H9 (cell line): ENCODE measurements around the gene CAB39. TPM values are rescaled to one million over a fixed set of nuclear protein-coding genes. Genes with fewer than 3 reads are reported as not detected.

Experiments used
- DNase-seq: peaks from one replicate; pipeline ENCODE4 v3.0.0-alpha.2; 2017
- H2AFZ ChIP-seq: one replicate; pipeline ENCODE4 v1.6.1; 2013; ENCODE audit warnings: mild to moderate bottlenecking, low read length, control low read depth, moderate library complexity
- H2AK5ac ChIP-seq: 2 replicates; pipeline ENCODE4 v1.6.1; 2013; ENCODE audit warnings: low read length, control low read depth, mixed read lengths; ENCODE audit not compliant: insufficient read length
- H2BK120ac ChIP-seq: one replicate; pipeline ENCODE4 v1.6.1; 2013; ENCODE audit warnings: low read depth, mild to moderate bottlenecking, low read length, control low read depth, inconsistent platforms; ENCODE audit not compliant: poor library complexity, severe bottlenecking
- H2BK12ac ChIP-seq: 2 replicates; pipeline ENCODE4 v1.6.1; 2013; ENCODE audit warnings: low read length, control low read depth, mixed read lengths, low read depth; ENCODE audit not compliant: insufficient read length
- H2BK15ac ChIP-seq: 2 replicates; pipeline ENCODE4 v1.6.1; 2013; ENCODE audit warnings: low read depth, low read length, control low read depth
- H2BK20ac ChIP-seq: one replicate; pipeline ENCODE4 v1.6.1; 2013; ENCODE audit warnings: low read depth, mild to moderate bottlenecking, low read length, control low read depth, inconsistent platforms; ENCODE audit not compliant: poor library complexity, severe bottlenecking
- H2BK5ac ChIP-seq: 2 replicates; pipeline ENCODE4 v1.6.1; 2013; ENCODE audit warnings: low read length, control low read depth, mixed read lengths; ENCODE audit not compliant: insufficient read length
- H3K14ac ChIP-seq: 2 replicates; pipeline ENCODE4 v1.6.1; 2013; ENCODE audit warnings: low read length, control low read depth; ENCODE audit not compliant: insufficient read depth
- H3K18ac ChIP-seq: 2 replicates; pipeline ENCODE4 v1.6.1; 2013; ENCODE audit warnings: low read depth, mild to moderate bottlenecking, mixed read lengths, low read length, control low read depth; ENCODE audit not compliant: insufficient read length
- H3K23ac ChIP-seq: 2 replicates; pipeline ENCODE4 v1.6.1; 2013; ENCODE audit warnings: low read length, control low read depth, mixed read lengths, low read depth; ENCODE audit not compliant: insufficient read length
- H3K23me2 ChIP-seq: 2 replicates; pipeline ENCODE4 v1.6.1; 2013; ENCODE audit warnings: low read depth, mild to moderate bottlenecking, mixed read lengths, low read length, control low read depth; ENCODE audit not compliant: insufficient read length, poor library complexity, severe bottlenecking
- H3K27ac ChIP-seq: 2 replicates; pipeline ENCODE4 v1.5.1; 2013; ENCODE audit warnings: low read length, control low read depth, mixed read lengths, low read depth; ENCODE audit not compliant: insufficient read length
- H3K27me3 ChIP-seq: 2 replicates; pipeline ENCODE4 v1.6.1; 2013; ENCODE audit warnings: low read length, control low read depth, inconsistent platforms; ENCODE audit not compliant: insufficient read depth
- H3K4ac ChIP-seq: 2 replicates; pipeline ENCODE4 v1.6.1; 2013; ENCODE audit warnings: low read depth, mild to moderate bottlenecking, control low read depth, inconsistent platforms, low read length, moderate library complexity
- H3K4me1 ChIP-seq: 2 replicates; pipeline ENCODE4 v1.6.1; 2013; ENCODE audit warnings: low read length, control low read depth, inconsistent platforms; ENCODE audit not compliant: insufficient read depth
- H3K4me2 ChIP-seq: 2 replicates; pipeline ENCODE4 v1.6.1; 2013; ENCODE audit warnings: low read length, control low read depth, mixed read lengths; ENCODE audit not compliant: insufficient read length, insufficient read depth
- H3K56ac ChIP-seq: 2 replicates; pipeline ENCODE4 v1.6.1; 2013; ENCODE audit warnings: low read depth, mild to moderate bottlenecking, mixed read lengths, low read length, control low read depth; ENCODE audit not compliant: insufficient read length
- H3K79me1 ChIP-seq: 2 replicates; pipeline ENCODE4 v1.6.1; 2013; ENCODE audit warnings: low read depth, mild to moderate bottlenecking, moderate library complexity, low read length, control low read depth, inconsistent platforms; ENCODE audit not compliant: insufficient read depth, poor library complexity, severe bottlenecking
- H3K79me2 ChIP-seq: 2 replicates; pipeline ENCODE4 v1.6.1; 2013; ENCODE audit warnings: low read length, control low read depth, inconsistent platforms; ENCODE audit not compliant: insufficient read depth
- H3K9ac ChIP-seq: 2 replicates; pipeline ENCODE4 v1.6.1; 2013; ENCODE audit warnings: low read length, control low read depth, mixed read lengths; ENCODE audit not compliant: insufficient read length; ENCODE audit errors: extremely low read depth
- H3K9me3 ChIP-seq: one replicate; pipeline ENCODE4 v1.6.1; 2013; ENCODE audit warnings: low read depth, low read length, inconsistent platforms; ENCODE audit not compliant: control insufficient read depth
- H3T11ph ChIP-seq: one replicate; pipeline ENCODE4 v1.6.1; 2013; ENCODE audit warnings: mild to moderate bottlenecking, low read length, control low read depth, inconsistent platforms
- H4K20me1 ChIP-seq: one replicate; pipeline ENCODE4 v1.6.1; 2013; ENCODE audit not compliant: control insufficient read depth, insufficient read length, insufficient read depth
- H4K5ac ChIP-seq: 2 replicates; pipeline ENCODE4 v1.6.1; 2013; ENCODE audit warnings: low read depth, mild to moderate bottlenecking, mixed read lengths, low read length, control low read depth; ENCODE audit not compliant: insufficient read length
- H4K8ac ChIP-seq: replicated peaks from 2 replicates; pipeline ENCODE4 v1.6.1; 2013; ENCODE audit warnings: low read length, control low read depth, mixed read lengths, low read depth; ENCODE audit not compliant: insufficient read length
- H4K91ac ChIP-seq: 2 replicates; pipeline ENCODE4 v1.6.1; 2013; ENCODE audit warnings: low read depth, mild to moderate bottlenecking, moderate library complexity, mixed read lengths, low read length, control low read depth; ENCODE audit not compliant: insufficient read length
- H3K27ac Mint-ChIP-seq, 3 experiments: 2 replicates in 2 of 3; 3 replicates in 1 of 3; pipeline ENCODE4 v1.8.0; 2020 to 2021; ENCODE audit warnings: mixed read lengths in 3 of 3, mild to moderate bottlenecking in 1 of 3, moderate library complexity in 1 of 3
- H3K27me3 Mint-ChIP-seq: 2 replicates; pipeline ENCODE4 v1.8.0; 2021; ENCODE audit warnings: low read depth, mild to moderate bottlenecking, moderate library complexity, mixed read lengths
- H3K36me3 Mint-ChIP-seq, 3 experiments: 2 replicates in 2 of 3; 3 replicates in 1 of 3; pipeline ENCODE4 v1.8.0; 2020 to 2021; ENCODE audit warnings: low read depth in 3 of 3, mixed read lengths in 3 of 3; ENCODE audit not compliant: insufficient read depth in 1 of 3
- H3K4me1 Mint-ChIP-seq, 2 experiments: 2 replicates each; pipeline ENCODE4 v1.8.0; 2020; ENCODE audit warnings: mixed read lengths in 2 of 2
- H3K4me3 Mint-ChIP-seq, 2 experiments: 2 replicates in 1 of 2; 3 replicates in 1 of 2; pipeline ENCODE4 v1.8.0; 2020 to 2021; ENCODE audit warnings: mild to moderate bottlenecking in 2 of 2, mixed read lengths in 2 of 2, moderate library complexity in 1 of 2
- H3K9me3 Mint-ChIP-seq, 2 experiments: 2 replicates in 1 of 2; 3 replicates in 1 of 2; pipeline ENCODE4 v1.8.0; 2020; ENCODE audit warnings: mild to moderate bottlenecking in 2 of 2, mixed read lengths in 2 of 2, moderate library complexity in 1 of 2
- WGBS: extraction: QIAGEN DNeasy Blood & Tissue Kit; methylation state at CpG from one replicate; pipeline ENCODE4 v1.1.7; 2013; ENCODE audit warnings: missing lambda C conversion rate, low lambda C conversion rate, mixed read lengths; ENCODE audit not compliant: insufficient read length; ENCODE audit errors: extremely low coverage; 5-methylcytosine and 5-hydroxymethylcytosine counted together
- total RNA-seq: library from RNA; stranded (reverse); gene quantifications from 2 replicates; pipeline ENCODE4 v1.2.1, GENCODE V29; 2021
- TF ChIP-seq, protein P1 (sequence below): fragments of 200-600 bp; sonication (generic); conservative IDR thresholded peaks from 3 replicates; pipeline ENCODE4 v1.8.0; 2021; ENCODE audit warnings: antibody characterized with exemption, mild to moderate bottlenecking

Gene CAB39
- total RNA-seq, 1 experiment from 2014 or later, result 42.7 TPM

GRCh38 chr2:230737791-230738226 is 25.2 kb downstream of the CAB39 start:
- H3K18ac ChIP-seq, result no peak overlapping the region
- H4K20me1 ChIP-seq, result no peaks in the 10 kb centered on the region
- H3K27me3 Mint-ChIP-seq, result no peaks in the 10 kb centered on the region
- H2BK5ac ChIP-seq, result no peak overlapping the region
- no peak overlapping the region for H3K4me2 ChIP-seq
- DNase-seq, result no peak
- no peak overlapping the region for H2BK12ac ChIP-seq
- H3K9me3 ChIP-seq, result no peaks in the 10 kb centered on the region
- no peak overlapping the region for H3K56ac ChIP-seq
- no peak overlapping the region for H2BK20ac ChIP-seq
- no peak overlapping the region for H4K5ac ChIP-seq
- no peak overlapping the region for H4K8ac ChIP-seq
- H2AK5ac ChIP-seq, result no peak overlapping the region
- WGBS, result no CpG with 5 or more reads among the region's 6 CpGs
- H3T11ph ChIP-seq, result no peak overlapping the region
- peaks cover 6% of the 10 kb centered on the region for H3K79me1 ChIP-seq
- no peak overlapping the region for H2BK15ac ChIP-seq
- H3K4me3 Mint-ChIP-seq, result no peak overlapping the region
- H3K4me1 ChIP-seq, result no peaks in the 10 kb centered on the region
- H3K9ac ChIP-seq, result no peak overlapping the region
- H3K27me3 ChIP-seq, result no peaks in the 10 kb centered on the region
- H3K79me2 ChIP-seq, result peaks cover 6% of the 10 kb centered on the region; the same call in 1 of the 2 replicates
- H2BK120ac ChIP-seq, result no peak overlapping the region
- no peak overlapping the region for H3K27ac ChIP-seq
- H3K14ac ChIP-seq, result no peak overlapping the region
- H2AFZ ChIP-seq, result no peak overlapping the region
- no peak overlapping the region for H3K23ac ChIP-seq
- H3K4ac ChIP-seq, result no peak overlapping the region
- H3K36me3 Mint-ChIP-seq, result peaks cover 0 to 6% (median 0%) of the 10 kb centered on the region in 3 experiments; a peak in 2 of 7 replicates
- peaks cover 10 to 19% of the 10 kb centered on the region in 2 experiments for H3K4me1 Mint-ChIP-seq
- H3K9me3 Mint-ChIP-seq, result no peaks in the 10 kb centered on the region
- H4K91ac ChIP-seq, result no peak overlapping the region
- TF ChIP-seq, protein P1, sequence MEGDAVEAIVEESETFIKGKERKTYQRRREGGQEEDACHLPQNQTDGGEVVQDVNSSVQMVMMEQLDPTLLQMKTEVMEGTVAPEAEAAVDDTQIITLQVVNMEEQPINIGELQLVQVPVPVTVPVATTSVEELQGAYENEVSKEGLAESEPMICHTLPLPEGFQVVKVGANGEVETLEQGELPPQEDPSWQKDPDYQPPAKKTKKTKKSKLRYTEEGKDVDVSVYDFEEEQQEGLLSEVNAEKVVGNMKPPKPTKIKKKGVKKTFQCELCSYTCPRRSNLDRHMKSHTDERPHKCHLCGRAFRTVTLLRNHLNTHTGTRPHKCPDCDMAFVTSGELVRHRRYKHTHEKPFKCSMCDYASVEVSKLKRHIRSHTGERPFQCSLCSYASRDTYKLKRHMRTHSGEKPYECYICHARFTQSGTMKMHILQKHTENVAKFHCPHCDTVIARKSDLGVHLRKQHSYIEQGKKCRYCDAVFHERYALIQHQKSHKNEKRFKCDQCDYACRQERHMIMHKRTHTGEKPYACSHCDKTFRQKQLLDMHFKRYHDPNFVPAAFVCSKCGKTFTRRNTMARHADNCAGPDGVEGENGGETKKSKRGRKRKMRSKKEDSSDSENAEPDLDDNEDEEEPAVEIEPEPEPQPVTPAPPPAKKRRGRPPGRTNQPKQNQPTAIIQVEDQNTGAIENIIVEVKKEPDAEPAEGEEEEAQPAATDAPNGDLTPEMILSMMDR, result no peak
- H3K23me2 ChIP-seq, result no peaks in the 10 kb centered on the region
- H3K27ac Mint-ChIP-seq, result peak overlapping the region in 1 of 3 experiments; percentile 10; a peak in 2 of 7 replicates
